Measurements from ENCODE around the gene TPPP. TPM values are rescaled to one million over a fixed set of nuclear protein-coding genes. Genes with fewer than 3 reads are reported as not detected.
A peak's percentile ranks its signal among the peaks of the same experiment; 100 is the strongest.

The TPPP gene
- total RNA-seq, 1 donor from 2014 or later, result 0.09 TPM

DNA sequence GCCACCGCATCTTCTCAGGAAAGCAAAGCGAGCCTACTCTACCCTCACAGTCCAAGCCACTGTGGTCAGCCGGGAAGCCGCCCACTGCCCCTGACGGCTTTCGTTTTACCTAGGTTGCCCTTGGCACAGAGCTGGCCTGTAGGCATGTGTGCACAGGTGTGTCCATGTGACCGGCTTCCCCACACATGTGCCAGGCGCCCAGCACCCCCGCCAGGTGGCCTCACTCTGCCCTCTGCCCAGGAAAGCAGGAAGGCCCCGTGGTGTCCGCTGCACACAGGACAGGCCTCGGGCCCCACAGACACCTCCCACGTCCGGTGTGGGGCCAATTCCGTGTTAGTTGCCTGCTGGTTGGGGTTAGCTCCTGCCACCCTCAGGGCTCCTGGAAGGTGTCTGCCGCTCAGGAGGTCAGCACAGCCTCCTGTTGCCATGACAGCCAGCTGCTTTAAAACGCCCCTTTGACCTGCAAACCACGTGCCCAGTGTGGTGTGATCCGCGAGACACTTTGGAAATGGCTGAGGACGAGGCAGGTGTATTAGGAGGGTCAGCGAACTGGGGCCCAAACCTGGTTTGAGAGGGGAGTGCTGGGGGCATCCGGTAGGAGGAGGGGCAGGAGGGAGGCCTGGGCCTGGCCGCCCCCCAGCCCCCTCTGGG, 28.7 kb downstream of the TPPP start:
- Mint-ChIP-seq H3K27ac (no peak overlapping the region), H3K27me3 (ENCODE audit: low read depth) (no peaks in the 10 kb centered on the region), H3K4me3 (ENCODE audit: low read depth) (no peak overlapping the region), H3K4me1 (ENCODE audit: low read depth) (no peaks in the 10 kb centered on the region), H3K9me3 (no peaks in the 10 kb centered on the region), H3K36me3 (ENCODE audit: low read depth) (peaks cover 19% of the 10 kb centered on the region)
- DNase-seq (ENCODE audit: low spot score), result no peak
- intact Hi-C loops (cut with micrococcal nuclease), result no loop called here

DNA sequence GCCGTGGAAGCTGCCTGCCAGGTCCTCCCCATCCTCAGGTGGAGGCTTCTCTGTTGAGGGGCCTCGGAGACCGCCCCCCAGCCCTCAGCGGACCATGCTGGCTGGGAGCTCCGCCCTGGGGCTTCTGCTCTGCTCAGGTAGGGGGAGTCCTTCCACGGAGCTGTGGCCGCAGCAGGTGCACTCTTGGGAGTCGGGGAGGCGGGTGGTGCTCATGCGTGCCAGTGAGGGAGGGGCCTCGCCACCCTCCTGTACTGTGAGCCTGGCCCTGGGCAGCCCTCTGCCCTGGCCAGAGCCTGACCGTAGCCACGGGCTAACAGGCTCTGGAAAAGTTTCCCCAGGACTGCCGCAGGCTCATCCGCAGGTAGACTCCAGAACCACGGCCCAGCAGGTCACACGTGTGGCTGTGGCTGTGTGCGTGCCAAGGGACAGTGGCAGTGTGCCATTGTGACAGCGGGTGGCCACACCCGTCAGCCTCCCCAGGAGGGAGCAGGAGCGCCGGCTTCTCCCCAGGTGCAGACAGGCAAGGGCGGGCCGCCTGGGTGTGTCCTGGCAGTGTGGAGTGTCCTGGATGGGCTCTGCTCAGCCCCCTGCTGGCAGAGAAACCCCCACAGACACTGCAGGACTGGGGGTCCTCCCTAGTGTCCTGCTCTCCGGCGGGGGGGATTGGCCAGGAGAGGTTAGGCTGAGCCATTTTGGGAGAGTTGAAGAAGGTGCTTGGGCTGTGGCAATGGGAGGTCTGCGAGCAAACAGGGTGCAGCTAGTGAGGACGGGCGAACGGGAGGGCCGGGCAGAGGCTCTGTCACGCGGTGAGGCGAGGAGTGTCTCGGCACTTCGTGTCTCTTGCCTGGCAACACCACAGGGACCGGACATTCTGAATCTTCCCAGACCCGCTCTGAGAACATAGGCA, 29.5 kb downstream of the TPPP start:
- DNase-seq (ENCODE audit: low spot score), result no peak
- Mint-ChIP-seq H3K27me3 (ENCODE audit: low read depth) (no peaks in the 10 kb centered on the region), H3K4me3 (ENCODE audit: low read depth) (no peak overlapping the region), H3K9me3 (no peaks in the 10 kb centered on the region), H3K27ac (no peak overlapping the region), H3K36me3 (ENCODE audit: low read depth) (peaks cover 25% of the 10 kb centered on the region), H3K4me1 (ENCODE audit: low read depth) (no peaks in the 10 kb centered on the region)
- intact Hi-C loops (cut with micrococcal nuclease), result no loop called here

DNA sequence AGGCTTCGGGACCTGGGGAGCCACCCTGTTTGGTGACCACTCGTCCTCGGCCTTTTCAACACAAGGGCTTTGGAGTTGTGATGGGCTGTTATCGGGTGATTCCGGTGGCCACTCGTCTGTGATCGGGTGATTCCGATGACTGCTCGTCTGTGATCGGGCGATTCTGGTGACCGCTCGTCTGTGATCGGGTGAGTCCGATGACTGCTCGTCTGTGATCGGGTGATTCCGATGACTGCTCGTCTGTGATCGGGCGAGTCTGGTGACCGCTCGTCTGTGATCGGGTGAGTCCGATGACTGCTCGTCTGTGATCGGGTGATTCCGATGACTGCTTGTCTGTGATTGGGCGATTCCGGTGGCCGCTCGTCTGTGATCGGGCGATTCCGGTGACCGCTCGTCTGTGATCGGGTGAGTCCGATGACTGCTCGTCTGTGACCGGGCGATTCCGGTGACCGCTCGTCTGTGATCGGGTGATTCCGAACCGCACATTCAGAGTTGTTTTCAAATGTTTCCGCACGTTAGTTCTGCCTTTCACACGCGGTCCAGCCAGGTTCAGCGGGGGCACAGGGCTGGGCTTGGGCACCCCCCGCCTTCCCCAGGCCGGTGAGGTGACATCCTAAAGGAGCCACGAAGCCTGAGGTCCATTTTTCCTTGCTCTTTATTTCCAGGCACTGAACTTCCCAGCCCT, 30.3 kb downstream of the TPPP start:
- H3K9me3 Mint-ChIP-seq, result no peaks in the 10 kb centered on the region
- H3K27ac Mint-ChIP-seq, result no peak overlapping the region
- no peaks in the 10 kb centered on the region for H3K27me3 Mint-ChIP-seq (ENCODE audit: low read depth)
- H3K4me3 Mint-ChIP-seq (ENCODE audit: low read depth), result no peak overlapping the region
- intact Hi-C loops (cut with micrococcal nuclease), result no loop called here
- no peak for DNase-seq (ENCODE audit: low spot score)
- peaks cover 29% of the 10 kb centered on the region for H3K36me3 Mint-ChIP-seq (ENCODE audit: low read depth)
- H3K4me1 Mint-ChIP-seq (ENCODE audit: low read depth), result no peaks in the 10 kb centered on the region

DNA sequence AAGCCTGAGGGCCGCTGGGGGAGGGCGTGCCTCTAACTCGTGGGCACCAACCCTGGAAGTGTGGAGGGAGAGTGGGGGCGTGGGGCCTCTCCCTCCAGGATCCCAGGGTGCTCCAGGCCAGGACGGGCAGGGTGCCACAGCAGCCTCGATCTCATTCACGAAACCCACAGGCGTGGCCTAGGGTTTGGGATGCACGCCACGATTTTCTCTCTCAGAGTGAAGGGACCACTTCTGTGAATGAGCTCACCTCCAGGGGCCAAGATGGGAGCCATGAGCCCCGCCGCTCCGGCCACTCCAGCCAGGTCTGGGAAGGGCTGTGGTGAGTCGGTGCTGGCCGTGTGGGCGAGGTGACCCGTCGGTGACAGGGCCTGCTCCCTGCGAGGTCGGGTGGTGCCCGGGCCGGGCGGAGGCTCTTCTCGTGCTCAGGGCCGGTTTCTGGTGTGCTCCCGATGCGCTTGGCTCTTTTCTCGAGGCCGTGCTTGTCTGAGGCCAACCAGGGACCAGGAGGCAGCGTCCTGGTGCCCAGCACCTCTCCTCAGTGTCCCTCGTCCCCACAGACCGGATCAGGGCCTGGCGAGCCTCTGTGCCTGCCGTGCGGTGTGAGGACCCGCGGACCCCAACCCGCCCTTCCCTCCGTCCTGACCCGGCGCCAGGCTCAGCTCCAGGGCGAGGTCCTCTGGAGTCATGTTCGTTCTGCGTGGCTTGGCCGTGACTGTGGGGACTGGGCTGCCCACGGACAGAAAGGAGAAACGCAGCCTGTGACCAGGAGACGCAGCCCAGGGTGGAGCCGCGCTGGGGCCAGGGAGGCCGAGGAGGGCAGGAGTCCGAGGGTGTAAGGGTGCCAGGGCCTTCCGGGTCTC, 31.0 kb downstream of the TPPP start:
- DNase-seq (ENCODE audit: low spot score), result no peak
- intact Hi-C loops (cut with micrococcal nuclease), result no loop called here
- Mint-ChIP-seq H3K9me3 (no peaks in the 10 kb centered on the region), H3K36me3 (ENCODE audit: low read depth) (peaks cover 31% of the 10 kb centered on the region), H3K4me3 (ENCODE audit: low read depth) (no peak overlapping the region), H3K27me3 (ENCODE audit: low read depth) (no peaks in the 10 kb centered on the region), H3K4me1 (ENCODE audit: low read depth) (no peaks in the 10 kb centered on the region), H3K27ac (no peak overlapping the region)

DNA sequence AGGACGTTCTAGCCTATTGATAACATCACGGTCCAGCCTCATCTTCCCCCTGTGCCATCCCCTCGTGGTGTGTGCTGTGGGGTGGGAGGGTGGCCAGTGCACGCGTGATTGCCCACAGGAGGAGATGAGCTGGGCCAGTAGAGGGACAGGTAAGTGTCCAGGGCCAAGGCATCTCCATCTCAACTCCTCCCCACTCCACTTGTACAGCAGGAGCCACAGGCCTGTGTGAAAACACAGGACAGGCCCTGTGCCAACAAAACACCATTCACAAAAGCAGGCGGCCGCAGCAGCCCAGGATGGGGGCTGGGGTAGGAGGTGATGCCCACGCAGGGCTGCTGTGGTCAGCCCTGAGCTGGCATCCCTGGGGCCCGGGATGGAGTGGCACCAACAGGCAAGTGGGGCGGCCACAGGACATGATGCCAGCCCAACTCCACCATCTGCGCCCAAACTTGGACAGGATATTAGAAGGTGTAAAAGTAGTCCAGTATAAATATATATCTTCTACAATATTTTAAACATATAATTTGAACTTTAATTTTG, 32.6 kb downstream of the TPPP start:
- Mint-ChIP-seq H3K27ac (no peak overlapping the region), H3K4me1 (ENCODE audit: low read depth) (no peaks in the 10 kb centered on the region), H3K27me3 (ENCODE audit: low read depth) (no peaks in the 10 kb centered on the region), H3K36me3 (ENCODE audit: low read depth) (peaks cover 43% of the 10 kb centered on the region), H3K4me3 (ENCODE audit: low read depth) (no peak overlapping the region), H3K9me3 (no peaks in the 10 kb centered on the region)
- intact Hi-C loops (cut with micrococcal nuclease), result no loop called here
- no peak for DNase-seq (ENCODE audit: low spot score)

DNA sequence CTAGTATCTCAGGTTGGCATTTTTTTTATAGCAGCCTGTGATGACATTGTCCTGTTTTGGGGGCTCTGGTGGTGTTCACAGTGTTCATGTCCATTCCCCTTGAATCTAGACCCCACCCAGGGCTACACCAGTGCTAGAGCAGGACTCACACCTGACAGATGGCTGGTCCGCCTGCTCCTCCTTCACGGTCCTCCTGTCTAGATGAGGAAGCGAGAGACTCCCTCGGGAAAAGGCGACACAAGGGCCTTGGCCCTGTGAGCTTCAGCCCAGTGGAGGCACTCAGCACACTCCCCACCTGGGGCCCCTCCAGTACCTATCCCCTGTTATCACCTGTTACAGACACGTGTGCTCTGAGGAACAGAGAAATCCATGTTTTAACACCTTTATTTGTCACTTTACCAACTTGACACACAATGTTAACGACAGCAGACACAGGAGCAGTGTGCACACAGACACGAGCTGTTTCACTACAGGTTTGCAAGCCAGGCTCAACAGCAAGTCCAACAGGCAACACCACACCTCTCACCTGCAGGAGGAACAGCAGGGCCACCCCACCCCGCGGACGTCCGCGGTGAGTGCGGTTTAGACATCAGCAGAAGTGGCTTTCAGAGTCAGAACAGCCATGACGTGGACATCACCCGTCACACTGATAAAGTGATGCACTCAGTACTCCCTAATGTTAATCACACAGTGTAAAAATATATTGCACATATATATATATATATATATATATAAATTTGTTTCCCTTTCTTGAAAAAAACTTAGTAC, 33.5 kb downstream of the TPPP start:
- H3K4me1 Mint-ChIP-seq (ENCODE audit: low read depth), result no peaks in the 10 kb centered on the region
- intact Hi-C loops (cut with micrococcal nuclease), result no loop called here
- no peak overlapping the region for H3K4me3 Mint-ChIP-seq (ENCODE audit: low read depth)
- peaks cover 44% of the 10 kb centered on the region for H3K36me3 Mint-ChIP-seq (ENCODE audit: low read depth)
- no peaks in the 10 kb centered on the region for H3K9me3 Mint-ChIP-seq
- no peak for DNase-seq (ENCODE audit: low spot score)
- no peaks in the 10 kb centered on the region for H3K27me3 Mint-ChIP-seq (ENCODE audit: low read depth)
- H3K27ac Mint-ChIP-seq, result no peak overlapping the region

DNA sequence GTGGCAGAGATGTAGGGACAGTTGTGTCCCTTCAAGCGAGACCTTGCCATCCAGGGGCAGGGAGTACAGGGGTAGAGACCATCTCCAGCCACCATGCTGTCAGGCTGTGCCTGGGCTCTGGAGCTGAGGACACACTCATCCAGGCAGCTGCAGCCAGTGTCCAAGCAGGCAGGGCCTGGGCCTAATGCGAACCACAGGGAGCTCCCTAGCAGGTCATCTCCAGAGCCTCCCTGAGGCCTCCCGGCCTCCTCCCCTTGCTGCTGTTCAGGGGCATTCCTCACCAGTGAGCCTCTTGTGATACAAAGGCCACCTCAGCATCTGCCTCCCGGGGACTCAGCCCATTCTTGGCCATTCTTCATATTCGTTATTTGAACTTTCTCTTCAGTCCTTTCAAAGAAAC, 35.0 kb downstream of the TPPP start:
- Mint-ChIP-seq H3K27me3 (ENCODE audit: low read depth) (no peaks in the 10 kb centered on the region), H3K36me3 (ENCODE audit: low read depth) (peaks cover 50% of the 10 kb centered on the region), H3K4me3 (ENCODE audit: low read depth) (no peak overlapping the region), H3K27ac (no peak overlapping the region), H3K9me3 (no peaks in the 10 kb centered on the region), H3K4me1 (ENCODE audit: low read depth) (no peaks in the 10 kb centered on the region)
- no peak for DNase-seq (ENCODE audit: low spot score)
- intact Hi-C loops (cut with micrococcal nuclease), result no loop called here

DNA sequence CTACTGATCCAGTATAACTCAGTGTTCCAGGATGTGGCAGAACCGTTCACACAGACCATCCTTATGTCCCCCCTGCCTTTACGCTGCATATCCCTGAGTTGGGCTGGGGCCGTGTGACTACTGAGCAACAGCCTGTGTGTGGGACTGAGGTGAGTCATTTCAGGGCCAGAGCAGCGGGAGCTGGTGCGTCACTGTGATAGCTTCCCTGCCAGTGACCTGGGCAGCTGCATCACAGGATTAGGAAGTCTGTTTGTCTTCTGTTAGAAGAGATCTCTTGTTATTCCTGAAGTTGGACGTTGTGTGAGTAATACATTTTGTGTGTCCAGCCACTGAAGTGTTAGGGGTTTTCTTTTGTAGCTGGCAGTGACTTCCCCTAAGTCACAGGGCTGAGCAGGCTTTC, 35.6 kb downstream of the TPPP start:
- DNase-seq (ENCODE audit: low spot score), result no peak
- Mint-ChIP-seq H3K9me3 (no peaks in the 10 kb centered on the region), H3K36me3 (ENCODE audit: low read depth) (peaks cover 51% of the 10 kb centered on the region), H3K4me1 (ENCODE audit: low read depth) (no peaks in the 10 kb centered on the region), H3K27me3 (ENCODE audit: low read depth) (no peaks in the 10 kb centered on the region), H3K27ac (no peak overlapping the region), H3K4me3 (ENCODE audit: low read depth) (no peak overlapping the region)
- intact Hi-C loops (cut with micrococcal nuclease), result no loop called here

DNA sequence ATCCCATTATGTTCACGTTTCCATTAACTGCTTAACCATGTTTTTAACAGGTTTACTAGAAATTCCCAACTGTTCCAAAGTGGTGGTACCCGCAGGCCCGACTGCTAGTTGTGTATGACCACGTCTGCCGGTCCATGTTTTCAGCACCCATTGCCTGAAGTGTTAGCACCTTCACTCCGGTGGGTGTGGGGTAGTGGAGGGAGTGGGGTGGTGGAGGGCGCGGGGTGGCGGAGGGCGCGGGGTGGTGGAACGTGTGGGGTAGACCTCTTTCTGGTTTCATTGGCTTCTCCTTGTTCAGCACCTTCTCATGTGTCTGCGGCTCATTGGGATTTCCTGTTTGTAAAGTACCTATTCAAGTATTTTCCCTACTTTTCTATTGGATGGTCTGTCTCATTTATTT, 37.7 kb downstream of the TPPP start:
- DNase-seq (ENCODE audit: low spot score), result no peak
- Mint-ChIP-seq H3K9me3 (no peaks in the 10 kb centered on the region), H3K4me3 (ENCODE audit: low read depth) (no peak overlapping the region), H3K27ac (peak overlapping the region; percentile 15), H3K4me1 (ENCODE audit: low read depth) (no peaks in the 10 kb centered on the region), H3K27me3 (ENCODE audit: low read depth) (no peaks in the 10 kb centered on the region), H3K36me3 (ENCODE audit: low read depth) (peaks cover 44% of the 10 kb centered on the region)
- intact Hi-C loops (cut with micrococcal nuclease), result no loop called here

DNA sequence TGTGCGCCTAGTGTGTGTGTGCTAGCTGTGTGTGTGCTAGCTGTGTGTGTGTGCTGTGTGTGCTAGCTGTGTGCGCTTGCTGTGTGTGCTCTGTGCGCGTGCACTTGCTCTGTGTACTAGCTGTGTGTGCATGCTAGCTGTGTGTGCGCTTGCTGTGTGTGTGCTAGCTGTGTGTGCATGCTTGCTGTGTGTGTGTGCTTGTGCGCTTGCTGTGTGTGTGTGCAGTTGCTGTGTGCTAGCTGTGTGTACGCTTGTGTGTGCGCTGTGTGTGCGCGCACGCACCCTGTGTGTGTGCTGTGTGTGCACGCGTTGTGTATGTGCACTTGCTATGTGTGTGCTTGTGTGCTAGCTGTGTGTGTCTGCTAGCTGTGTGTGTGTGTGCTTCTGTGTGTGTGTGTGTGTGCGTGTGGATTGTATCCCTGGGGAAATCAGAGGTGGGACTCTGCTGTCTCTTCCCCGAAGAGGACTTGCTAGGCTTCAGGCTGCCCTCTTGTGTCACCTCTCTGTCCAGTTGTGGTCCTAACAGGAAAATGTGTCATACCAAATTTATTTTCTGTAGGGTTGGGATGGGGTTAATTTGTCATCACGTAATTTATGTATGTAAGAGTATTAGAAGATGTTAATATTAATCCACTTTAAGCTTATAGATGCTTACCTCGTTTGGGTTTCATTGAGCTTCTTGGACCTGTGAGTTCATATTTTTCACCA, 38.9 kb downstream of the TPPP start:
- Mint-ChIP-seq H3K4me1 (ENCODE audit: low read depth) (no peaks in the 10 kb centered on the region), H3K9me3 (no peaks in the 10 kb centered on the region), H3K27ac (no peak overlapping the region), H3K36me3 (ENCODE audit: low read depth) (peaks cover 35% of the 10 kb centered on the region), H3K27me3 (ENCODE audit: low read depth) (no peaks in the 10 kb centered on the region), H3K4me3 (ENCODE audit: low read depth) (no peak overlapping the region)
- intact Hi-C loops (cut with micrococcal nuclease), result no loop called here
- DNase-seq (ENCODE audit: low spot score), result no peak

DNA sequence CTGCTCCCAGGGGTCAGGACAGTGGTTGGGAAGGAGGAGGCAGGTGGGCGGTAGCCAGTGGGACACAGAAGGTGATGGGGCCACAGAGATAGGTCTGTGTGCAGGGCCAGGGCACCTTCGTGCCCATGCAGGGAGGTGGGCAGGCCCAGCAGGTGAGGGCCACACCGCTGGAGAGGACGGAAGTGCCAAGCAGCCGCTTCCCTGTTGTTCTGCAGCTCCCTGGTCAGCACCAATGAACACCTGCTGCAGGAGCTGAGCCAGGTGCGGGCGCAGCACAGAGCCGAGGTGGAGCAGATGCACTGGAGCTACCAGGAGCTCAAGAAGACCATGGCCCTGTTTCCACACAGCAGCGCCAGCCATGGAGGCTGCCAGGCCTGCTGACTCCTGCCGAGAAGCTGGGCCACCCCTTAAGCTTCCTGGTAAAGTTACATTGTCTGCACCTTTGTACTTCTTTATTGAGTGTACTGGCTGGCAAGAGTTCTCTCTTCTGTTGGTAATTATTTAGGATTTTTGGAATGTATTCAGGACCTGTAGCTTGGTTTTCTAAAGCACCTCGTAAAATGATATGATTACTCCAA, 40.3 kb downstream of the TPPP start:
- no peak for DNase-seq (ENCODE audit: low spot score)
- Mint-ChIP-seq H3K27ac (no peak overlapping the region), H3K4me3 (ENCODE audit: low read depth) (no peak overlapping the region), H3K36me3 (ENCODE audit: low read depth) (peaks cover 26% of the 10 kb centered on the region), H3K4me1 (ENCODE audit: low read depth) (no peaks in the 10 kb centered on the region), H3K27me3 (ENCODE audit: low read depth) (no peaks in the 10 kb centered on the region), H3K9me3 (no peaks in the 10 kb centered on the region)
- intact Hi-C loops (cut with micrococcal nuclease), result no loop called here

Data from activated T-helper 2 cell treated with anti-CD3 and anti-CD28 coated beads, Interferon-gamma antibody, Interleukin-2, Interleukin-4, amounts not matched to agents 10 μg/mL and 5 μg/mL and 100 μg/mL, durations not matched to agents 14 hours and 24 hours and 36 hours (primary cell).